Epithelial cell of proximal tubule (primary cell): ENCODE measurements around the gene TUT7. TPM values are rescaled to one million over a fixed set of nuclear protein-coding genes. Genes with fewer than 3 reads are reported as not detected.
A peak's percentile ranks its signal among the peaks of the same experiment; 100 is the strongest.

ENCODE experiments used
- DNase-seq: peaks from one replicate; pipeline ENCODE4 v3.0.0-alpha.2; 2011; ENCODE audit warnings: low read depth
- H3K4me3 ChIP-seq: 2 replicates; pipeline ENCODE4 v1.5.1; 2011; ENCODE audit warnings: low read depth, mild to moderate bottlenecking, low read length
- total RNA-seq: library from RNA; depleted of rRNA; stranded (reverse); fragments of >200 nt; gene quantifications from 2 replicates; pipeline ENCODE4 v1.2.3, GENCODE V29; 2015
- TF ChIP-seq, protein P1 (sequence below): conservative IDR thresholded peaks from 2 replicates; pipeline ENCODE4 v1.5.1; 2012; ENCODE audit warnings: low read depth, mild to moderate bottlenecking, low read length

The TUT7 gene
- total RNA-seq, 1 donor from 2014 or later: 25.4 TPM

DNA sequence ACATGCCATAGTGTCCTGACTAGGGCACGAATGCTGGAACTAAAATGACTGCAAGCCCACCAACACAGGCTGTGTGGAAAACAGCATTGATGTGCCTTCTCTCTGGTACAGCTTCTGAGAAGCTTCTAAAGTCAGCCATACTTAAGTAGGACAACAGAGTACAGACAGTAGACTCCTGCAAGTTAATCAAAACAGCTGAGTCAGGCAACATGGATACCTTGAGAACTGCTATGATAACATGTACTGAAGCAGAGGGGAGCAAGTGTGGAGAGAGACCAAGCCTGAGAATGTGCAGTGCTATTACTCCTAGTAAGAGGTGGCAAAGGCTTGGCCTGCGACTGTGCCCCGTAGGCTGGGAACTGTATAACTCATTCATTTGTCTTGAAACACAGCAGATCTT, 74.4 kb downstream of the TUT7 start:
- H3K4me3 ChIP-seq: no peak overlapping the region
- TF ChIP-seq, protein P1, sequence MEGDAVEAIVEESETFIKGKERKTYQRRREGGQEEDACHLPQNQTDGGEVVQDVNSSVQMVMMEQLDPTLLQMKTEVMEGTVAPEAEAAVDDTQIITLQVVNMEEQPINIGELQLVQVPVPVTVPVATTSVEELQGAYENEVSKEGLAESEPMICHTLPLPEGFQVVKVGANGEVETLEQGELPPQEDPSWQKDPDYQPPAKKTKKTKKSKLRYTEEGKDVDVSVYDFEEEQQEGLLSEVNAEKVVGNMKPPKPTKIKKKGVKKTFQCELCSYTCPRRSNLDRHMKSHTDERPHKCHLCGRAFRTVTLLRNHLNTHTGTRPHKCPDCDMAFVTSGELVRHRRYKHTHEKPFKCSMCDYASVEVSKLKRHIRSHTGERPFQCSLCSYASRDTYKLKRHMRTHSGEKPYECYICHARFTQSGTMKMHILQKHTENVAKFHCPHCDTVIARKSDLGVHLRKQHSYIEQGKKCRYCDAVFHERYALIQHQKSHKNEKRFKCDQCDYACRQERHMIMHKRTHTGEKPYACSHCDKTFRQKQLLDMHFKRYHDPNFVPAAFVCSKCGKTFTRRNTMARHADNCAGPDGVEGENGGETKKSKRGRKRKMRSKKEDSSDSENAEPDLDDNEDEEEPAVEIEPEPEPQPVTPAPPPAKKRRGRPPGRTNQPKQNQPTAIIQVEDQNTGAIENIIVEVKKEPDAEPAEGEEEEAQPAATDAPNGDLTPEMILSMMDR: no peak
- no peak for DNase-seq

DNA sequence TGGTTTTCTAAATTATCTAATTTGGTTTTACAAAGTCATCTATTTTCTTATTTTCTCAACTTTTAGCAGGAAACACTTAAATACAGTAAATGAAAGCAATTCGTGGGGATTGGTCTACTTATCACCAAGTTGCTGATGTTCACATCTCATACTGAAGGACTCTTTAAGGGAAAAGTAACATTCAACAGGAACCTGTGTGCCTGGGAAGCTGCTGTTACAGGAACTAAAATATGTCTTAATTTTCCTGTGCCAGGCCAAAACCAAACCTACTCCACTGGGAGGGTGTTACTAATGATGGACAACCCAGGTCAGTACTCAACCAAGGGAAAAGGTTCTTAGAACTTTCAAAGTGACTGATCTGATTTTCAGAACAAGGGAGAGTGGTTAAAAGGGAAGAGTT, 77.1 kb downstream of the TUT7 start:
- no peak overlapping the region for H3K4me3 ChIP-seq
- no peak for DNase-seq
- TF ChIP-seq, protein P1: no peak

DNA sequence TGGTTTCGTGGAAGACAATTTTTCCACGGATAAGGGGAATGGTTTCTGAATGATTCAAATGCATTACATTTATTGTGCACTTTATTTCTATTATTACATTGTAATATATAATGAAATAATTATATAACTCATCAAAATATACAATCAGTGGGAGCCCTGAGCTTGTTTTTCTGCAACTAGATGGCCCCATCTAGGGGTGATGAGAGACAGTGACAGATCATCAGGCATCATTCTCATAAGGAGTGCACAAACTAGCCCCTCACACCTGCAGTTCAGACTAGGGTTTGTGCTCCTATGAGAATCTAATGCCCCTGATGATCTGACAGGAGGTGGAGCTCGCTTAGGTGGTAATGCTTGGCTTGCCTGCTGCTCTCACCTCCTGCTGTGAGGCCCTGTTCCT, 78.2 kb downstream of the TUT7 start:
- TF ChIP-seq, protein P1: peak; percentile 42
- H3K4me3 ChIP-seq: no peak overlapping the region
- DNase-seq: no peak

DNA sequence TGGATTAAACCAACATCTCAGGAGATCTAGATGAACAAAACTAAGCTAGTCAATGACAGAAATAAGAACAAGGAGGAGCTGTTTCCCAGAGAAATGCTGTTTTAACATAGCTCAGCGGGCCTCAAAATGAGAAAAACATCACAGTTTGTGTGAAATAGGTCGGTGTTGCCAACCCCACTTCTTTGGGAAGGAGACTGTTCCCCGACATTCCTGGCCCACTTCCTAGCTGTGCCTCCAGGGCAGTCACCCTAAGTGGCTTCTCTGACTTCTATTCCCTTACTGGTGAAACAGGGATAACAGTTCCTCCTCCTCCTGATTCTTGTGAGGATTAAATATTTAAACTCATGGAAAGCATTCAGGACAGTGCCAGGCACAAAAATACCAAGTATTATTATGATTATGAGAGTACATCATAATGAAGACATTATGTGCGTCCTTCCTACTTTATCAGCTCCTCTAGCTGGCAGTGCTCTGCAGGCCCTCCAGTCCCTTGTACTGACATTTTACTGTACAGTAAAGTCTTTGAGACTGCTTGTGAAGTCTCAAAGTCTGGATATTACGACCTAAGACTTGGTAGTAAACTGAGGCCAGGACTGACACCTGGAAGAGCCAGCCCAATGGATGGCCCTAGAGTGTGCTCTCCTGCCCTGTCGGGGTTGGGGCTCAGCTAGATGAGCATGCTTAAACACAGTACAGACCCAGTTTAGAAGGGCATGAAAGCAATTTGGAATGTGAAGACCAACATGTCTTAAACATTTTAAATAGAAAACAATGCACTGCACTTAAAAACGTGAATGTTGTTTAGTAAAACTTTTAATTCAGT, 79.2 kb downstream of the TUT7 start:
- TF ChIP-seq, protein P1: no peak
- DNase-seq: no peak
- no peak overlapping the region for H3K4me3 ChIP-seq

DNA sequence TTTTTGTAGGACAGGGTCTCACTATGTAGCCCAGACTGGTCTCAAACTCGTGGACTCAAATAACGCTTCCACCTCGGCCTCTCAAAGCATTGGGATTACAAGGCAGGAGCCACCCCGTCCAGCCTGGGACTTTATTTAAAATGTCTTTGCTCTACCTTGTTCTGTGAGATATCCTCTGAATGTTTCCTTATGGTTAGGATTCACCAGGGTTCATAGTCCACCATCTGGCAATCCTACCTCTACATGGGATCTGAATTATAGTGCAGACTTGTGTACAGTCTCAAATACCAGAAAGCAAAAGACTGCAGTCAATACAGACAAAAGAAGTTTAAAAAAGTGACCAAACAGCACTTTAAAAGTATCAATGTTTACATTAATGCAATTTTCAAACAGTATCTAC, 82.0 kb downstream of the TUT7 start:
- TF ChIP-seq, protein P1: no peak
- DNase-seq: no peak
- H3K4me3 ChIP-seq: no peak overlapping the region

DNA sequence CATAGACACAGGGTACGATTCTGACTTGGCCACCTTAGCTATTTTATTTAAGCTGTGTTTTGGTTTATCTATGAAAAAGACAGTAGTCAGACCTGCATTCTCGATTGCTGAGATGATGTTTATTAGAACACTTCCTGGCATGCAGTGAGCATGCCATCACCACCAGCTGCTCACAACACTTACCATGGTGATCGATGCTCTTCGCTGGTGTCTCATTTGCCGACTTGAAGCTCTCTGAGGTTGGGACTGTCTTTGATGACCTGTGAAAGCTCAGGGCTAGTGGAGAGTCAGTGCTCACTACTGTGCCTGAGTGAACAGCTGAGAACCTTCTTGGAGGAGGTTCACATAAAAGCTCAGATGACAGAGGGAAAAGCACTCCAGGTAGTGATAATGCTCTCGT, 90.3 kb downstream of the TUT7 start:
- no peak overlapping the region for H3K4me3 ChIP-seq
- DNase-seq: no peak
- TF ChIP-seq, protein P1: no peak

DNA sequence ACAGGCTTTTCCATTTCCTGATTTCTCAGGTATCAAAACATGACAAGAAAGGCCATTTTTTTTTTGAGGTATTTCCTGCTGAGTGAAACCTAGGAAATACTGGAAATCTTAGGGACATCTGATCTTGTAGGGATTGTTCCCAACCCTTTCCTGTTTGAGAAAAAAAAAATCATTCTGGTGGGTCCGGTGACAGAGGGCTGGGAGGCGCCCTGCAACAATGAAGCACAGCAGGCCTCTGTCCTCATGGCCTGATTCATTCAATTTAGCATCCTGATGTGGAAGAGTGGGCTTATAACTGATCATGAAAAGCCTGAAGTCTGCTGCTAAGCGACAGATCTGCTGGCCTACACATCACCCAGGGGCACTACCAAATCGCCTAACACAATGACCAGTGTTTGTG, 91.7 kb downstream of the TUT7 start:
- TF ChIP-seq, protein P1: no peak
- no peak for DNase-seq
- H3K4me3 ChIP-seq: no peak overlapping the region
